ENCODE measurements around the gene HKDC1.
"Not testable (repeated sequence)": the region's sequence is repeated elsewhere in the genome, so short reads cannot be mapped to it uniquely, and the experiment has no call there.

The HKDC1 gene

GRCh38 chr10:69239816-69240434, 19.8 kb downstream of the HKDC1 start:
- peak in 1 of 10 donors; percentile 51 for DNase-seq
- intact Hi-C loops (cut with DNase I) = loop anchor here (1.0 to 5.0 kb wide), 2 partner anchors 77 to 399 kb away; no protein-coding TSS in a partner anchor

- intact Hi-C loops (cut with DNase I) = loop anchor here (1.0 to 5.0 kb wide), 2 partner anchors 77 to 399 kb away; no protein-coding TSS in a partner anchor
- peak in 1 of 10 donors; percentile 52 for DNase-seq
Observed at GRCh38 chr10:69240455-69240854, 20.3 kb downstream of the HKDC1 start.

GRCh38 chr10:69241575-69241974, 21.4 kb downstream of the HKDC1 start:
- DNase-seq = peak in 1 of 10 donors; percentile 35
- intact Hi-C loops (cut with DNase I) = loop anchor here (5.0 kb wide), 1 partner anchor 76 kb away; no protein-coding TSS in a partner anchor

GRCh38 chr10:69242040-69242851, 22.1 kb downstream of the HKDC1 start:
- peak in 1 of 10 donors; percentile 38 for DNase-seq
- intact Hi-C loops (cut with DNase I) = loop anchor here (5.0 kb wide), 1 partner anchor 75 kb away; no protein-coding TSS in a partner anchor

- peak in 9 of 10 donors; percentile 47 to 96 (median 69) for DNase-seq
- intact Hi-C loops (cut with DNase I) = loop anchor here (5.0 kb wide), 1 partner anchor 74 kb away; no protein-coding TSS in a partner anchor
Observed at GRCh38 chr10:69242852-69243212, 22.7 kb downstream of the HKDC1 start.

GRCh38 chr10:69243817-69244216, 23.7 kb downstream of the HKDC1 start:
- DNase-seq = peak in 1 of 10 donors; percentile 72
- intact Hi-C loops (cut with DNase I) = loop anchor here (5.0 kb wide), 1 partner anchor 73 kb away; no protein-coding TSS in a partner anchor

- peak in 1 of 10 donors; percentile 62 for DNase-seq
- intact Hi-C loops (cut with DNase I) = no loop called here
Observed at GRCh38 chr10:69246036-69246435, 25.9 kb downstream of the HKDC1 start.

GRCh38 chr10:69246581-69247312, 26.6 kb downstream of the HKDC1 start:
- intact Hi-C loops (cut with DNase I) = no loop called here
- DNase-seq = peak in 1 of 10 donors; percentile 62

GRCh38 chr10:69247313-69247710, 27.2 kb downstream of the HKDC1 start:
- intact Hi-C loops (cut with DNase I) = no loop called here
- DNase-seq = peak in 1 of 10 donors; percentile 78

- peak in 1 of 10 donors; percentile 63 for DNase-seq
- intact Hi-C loops (cut with DNase I) = no loop called here
Observed at GRCh38 chr10:69248117-69248730, 28.1 kb downstream of the HKDC1 start.

- intact Hi-C loops (cut with DNase I) = no loop called here
- peak in 1 of 10 donors; percentile 68 for DNase-seq
Observed at GRCh38 chr10:69250041-69250440, 29.9 kb downstream of the HKDC1 start.

GRCh38 chr10:69251417-69251816, 31.3 kb downstream of the HKDC1 start:
- intact Hi-C loops (cut with DNase I); DNase-seq: not testable (repeated sequence)

GRCh38 chr10:69253171-69253570, 33.0 kb downstream of the HKDC1 start:
- intact Hi-C loops (cut with DNase I) = no loop called here
- DNase-seq = peak in 1 of 10 donors; percentile 28

GRCh38 chr10:69254877-69255276, 34.7 kb downstream of the HKDC1 start:
- intact Hi-C loops (cut with DNase I) = no loop called here
- peak in 1 of 10 donors; percentile 29 for DNase-seq

GRCh38 chr10:69259547-69260243, 39.6 kb downstream of the HKDC1 start:
- intact Hi-C loops (cut with DNase I) = no loop called here
- DNase-seq = peak in 1 of 10 donors; percentile 10

GRCh38 chr10:69261184-69261583, 41.1 kb downstream of the HKDC1 start:
- intact Hi-C loops (cut with DNase I) = no loop called here
- DNase-seq = no peak

GRCh38 chr10:69262292-69262751, 42.2 kb downstream of the HKDC1 start:
- DNase-seq = no peak
- intact Hi-C loops (cut with DNase I) = no loop called here

- intact Hi-C loops (cut with DNase I) = no loop called here
- peak in 1 of 10 donors; percentile 66 for DNase-seq
Observed at GRCh38 chr10:69265521-69265920, 45.4 kb downstream of the HKDC1 start.

- peak in 1 of 10 donors; percentile 1 for DNase-seq
- intact Hi-C loops (cut with DNase I) = no loop called here
Observed at GRCh38 chr10:69268761-69269416, 48.8 kb downstream of the HKDC1 start.
